A549 (cell line): ENCODE results near the gene MEOX1. TPM values are rescaled to one million over a fixed set of nuclear protein-coding genes. Genes with fewer than 3 reads are reported as not detected.

Experiments
- ATAC-seq, 2 experiments: fragments of 200-7000 bp in 1 of 2; fragments of >200 bp in 1 of 2; cut with Nextera tagmentation in 1 of 2; cut with Tn5 transposase in 1 of 2; 3 replicates each; pipeline versions ENCODE4 v1.8.0 to v1.9.1; 2018 to 2020; ENCODE audit warnings: mild to moderate bottlenecking in 1 of 2, moderate library complexity in 1 of 2
- CTCF ChIA-PET: fragments of 300-600 bp; sonication (Branson Sonifier 250); formaldehyde crosslinking; extraction: SDS; loops from one replicate; lab custom pipeline; 2021; ENCODE audit warnings: antibody characterized with exemption, inconsistent platforms; lab: Yijun Ruan, JAX
- POLR2A ChIA-PET: fragments of 350-600 bp; formaldehyde crosslinking; extraction: SDS; loops from one replicate; lab custom pipeline; 2021; ENCODE audit warnings: antibody characterized with exemption, inconsistent platforms; lab: Yijun Ruan, JAX
- DNase-seq, 2 experiments: peaks; one replicate each; pipeline versions ENCODE4 v3.0.0 to v3.0.0-alpha.2; 2011 to 2016; ENCODE audit warnings: low read depth in 1 of 2, low spot score in 1 of 2
- FAIRE-seq: peaks from 2 replicates; lab custom pipeline; 2011; peaks lifted over from hg19 to GRCh38; lab: Jason Lieb, UNC
- H3K27ac ChIP-seq, 2 experiments: fragments of >200 bp; sonication (Bioruptor Twin); formaldehyde crosslinking; 3 replicates each; pipeline ENCODE4 v1.5.1; 2016 to 2017
- H3K4me1 ChIP-seq: fragments of >200 bp; sonication (Bioruptor Twin); formaldehyde crosslinking; 3 replicates; pipeline ENCODE4 v1.6.1; 2016
- H3K4me2 ChIP-seq: fragments of >200 bp; sonication (Bioruptor Twin); formaldehyde crosslinking; 3 replicates; pipeline ENCODE4 v1.6.1; 2016
- H3K4me3 ChIP-seq: fragments of >200 bp; sonication (Bioruptor Twin); formaldehyde crosslinking; 3 replicates; pipeline ENCODE4 v1.5.1; 2016
- H3K9me3 ChIP-seq: fragments of >200 bp; sonication (Bioruptor Twin); formaldehyde crosslinking; 3 replicates; pipeline ENCODE4 v1.6.1; 2016
- CEBPB ChIP-seq, 2 experiments: fragments of >200 bp in 1 of 2; sonication (Bioruptor Twin) in 1 of 2; formaldehyde crosslinking in 1 of 2; IDR thresholded peaks; 2 replicates each; pipeline ENCODE4 v1.6.1; 2012 to 2016
- CTCF ChIP-seq: fragments of >200 bp; sonication (Bioruptor Twin); formaldehyde crosslinking; IDR thresholded peaks from 3 replicates; pipeline ENCODE4 v1.5.1; 2016
- EP300 ChIP-seq, 2 experiments: fragments of >200 bp; sonication (Bioruptor Twin); formaldehyde crosslinking; IDR thresholded peaks; 2 replicates in 1 of 2; 3 replicates in 1 of 2; pipeline ENCODE4 v1.6.1; 2016 to 2017
- FOSL2 ChIP-seq, 2 experiments: fragments of 450-650 bp in 1 of 2; fragments of >200 bp in 1 of 2; sonication (Bioruptor Twin) in 1 of 2; formaldehyde crosslinking; IDR thresholded peaks; 2 replicates each; pipeline versions ENCODE4 v1.5.0 to v1.6.1; 2016 to 2020; ENCODE audit warnings: mild to moderate bottlenecking in 1 of 2, moderate library complexity in 1 of 2
- GATA3 ChIP-seq: IDR thresholded peaks from 2 replicates; pipeline ENCODE4 v1.6.1; 2012; ENCODE audit warnings: borderline replicate concordance
- HDAC2 ChIP-seq: fragments of 200-600 bp; sonication (generic); IDR thresholded peaks from 2 replicates; pipeline ENCODE4 v1.6.1; 2016
- HOXA7 ChIP-seq: fragments of 250-450 bp; sonication (Bioruptor Pico); IDR thresholded peaks from 2 replicates; pipeline ENCODE4 v1.5.0; 2020; ENCODE audit warnings: mild to moderate bottlenecking, moderate library complexity
- JUN ChIP-seq, 2 experiments: fragments of >200 bp; sonication (Bioruptor Twin); formaldehyde crosslinking; IDR thresholded peaks; 2 replicates in 1 of 2; 3 replicates in 1 of 2; pipeline ENCODE4 v1.6.1; 2016 to 2017
- KDM5A ChIP-seq: fragments of 200-600 bp; sonication (generic); IDR thresholded peaks from 2 replicates; pipeline ENCODE4 v1.6.1; 2016; ENCODE audit warnings: antibody characterized with exemption, mild to moderate bottlenecking
- MYC ChIP-seq: IDR thresholded peaks from 2 replicates; pipeline ENCODE4 v1.6.1; 2012; ENCODE audit warnings: mild to moderate bottlenecking, inconsistent platforms, low read length, improper control_type of control experiment, borderline replicate concordance
- NFE2L2 ChIP-seq: fragments of 150-350 bp; conservative IDR thresholded peaks from 2 replicates; pipeline ENCODE4 v1.6.1; 2014; ENCODE audit warnings: low read length
- NR3C1 ChIP-seq: fragments of >200 bp; sonication (Bioruptor Twin); formaldehyde crosslinking; IDR thresholded peaks from 3 replicates; pipeline ENCODE4 v1.6.1; 2017
- PHF8 ChIP-seq: fragments of 200-600 bp; sonication (generic); IDR thresholded peaks from 2 replicates; pipeline ENCODE4 v1.6.1; 2016; ENCODE audit warnings: low read depth, mild to moderate bottlenecking, antibody characterized with exemption, moderate library complexity, borderline replicate concordance
- POLR2A ChIP-seq: IDR thresholded peaks from 2 replicates; pipeline ENCODE4 v1.6.1; 2012; ENCODE audit warnings: mild to moderate bottlenecking, low read length
- RFX5 ChIP-seq: fragments of 450-650 bp; IDR thresholded peaks from 2 replicates; pipeline ENCODE4 v1.7.1; 2014; ENCODE audit warnings: antibody characterized with exemption, mild to moderate bottlenecking, moderate library complexity
- SREBF2 ChIP-seq: fragments of 450-650 bp; IDR thresholded peaks from 2 replicates; pipeline ENCODE4 v1.6.1; 2014; ENCODE audit warnings: mild to moderate bottlenecking, moderate library complexity
- TFCP2L1 ChIP-seq: fragments of 250-450 bp; sonication (Bioruptor Pico); IDR thresholded peaks from 2 replicates; pipeline ENCODE4 v1.5.0; 2021; ENCODE audit warnings: mild to moderate bottlenecking
- USF2 ChIP-seq: fragments of 450-650 bp; IDR thresholded peaks from 2 replicates; pipeline ENCODE4 v1.6.1; 2014; ENCODE audit warnings: antibody characterized with exemption
- ZFP36 ChIP-seq: fragments of 450-650 bp; IDR thresholded peaks from 2 replicates; pipeline ENCODE4 v1.6.1; 2014; ENCODE audit warnings: borderline replicate concordance; ENCODE audit not compliant: partially characterized antibody
- ZSCAN20 ChIP-seq: fragments of 250-450 bp; sonication (Bioruptor Pico); IDR thresholded peaks from 2 replicates; pipeline ENCODE4 v1.8.0; 2022; ENCODE audit warnings: mild to moderate bottlenecking, moderate library complexity
- WGBS: methylation state at CpG from one replicate; pipeline ENCODE4 v1.1.6; 2017; ENCODE audit errors: missing lambda C conversion rate; 5-methylcytosine and 5-hydroxymethylcytosine counted together
- polyA plus RNA-seq, 4 experiments: library from polyadenylated mRNA; depleted of rRNA in 3 of 4; stranded (reverse); fragments of >200 nt; fragmentation: RNase III in 1 of 4; extraction: RNeasy Plus Mini Kit Qiagen cat#74134 plus additional on column Dnase treatment in 1 of 4; gene quantifications; 2 replicates in 3 of 4; 3 replicates in 1 of 4; pipeline ENCODE4 v1.2.3, GENCODE V29; 2011 to 2017
- TF ChIP-seq, protein P1 (sequence below): IDR thresholded peaks from 2 replicates; pipeline ENCODE4 v1.6.1; 2012
- TF ChIP-seq, protein P2 (sequence below): fragments of 150-350 bp; IDR thresholded peaks from 2 replicates; pipeline ENCODE4 v1.6.1; 2014; ENCODE audit warnings: low read depth, mild to moderate bottlenecking, low read length

MEOX1 gene
- polyA plus RNA-seq, 2 of the 4 experiments (the other 2 are of a cell fraction), result not detected

DNA sequence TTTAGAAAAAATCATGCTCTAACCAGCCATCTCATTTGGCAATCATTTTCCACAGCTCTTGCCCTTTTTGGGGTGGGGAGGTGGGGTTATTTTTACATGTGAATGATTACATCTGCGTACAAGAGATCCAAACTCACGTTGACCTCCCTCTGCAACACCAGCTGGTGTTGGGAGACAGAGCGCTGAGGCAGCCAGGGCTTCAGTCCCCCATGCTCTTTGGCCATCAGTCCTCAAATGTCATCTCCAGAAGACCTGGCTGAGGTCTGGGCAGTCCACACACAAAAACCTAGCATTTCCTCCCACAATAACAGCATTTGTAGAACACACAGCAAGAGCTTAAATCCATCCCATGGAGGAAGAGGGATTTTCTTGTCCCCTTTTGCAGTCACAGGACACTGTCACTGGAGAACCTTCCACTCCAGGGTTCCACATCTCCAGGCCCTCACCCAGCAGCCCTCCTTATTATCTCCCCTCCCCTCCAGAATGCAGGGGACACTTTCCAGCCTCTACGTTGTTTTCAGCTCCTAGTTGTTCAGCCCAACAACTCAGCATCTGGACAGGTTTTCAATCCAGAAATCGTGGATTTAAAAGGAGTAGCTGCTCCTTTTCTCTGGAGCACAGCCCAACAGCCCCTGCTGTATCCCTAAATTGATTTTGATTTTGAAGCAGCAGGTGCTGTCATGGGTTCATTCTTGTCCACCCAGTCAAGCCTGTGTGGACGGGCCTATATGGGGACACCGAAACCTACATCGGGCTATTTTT lies 21.1 kb downstream of the MEOX1 start:
- TF ChIP-seq CTCF (no peak), KDM5A (no peak), MYC (no peak), CEBPB (IDR thresholded peaks at IDR 0.05) (no peak)
- TF ChIP-seq, protein P1, sequence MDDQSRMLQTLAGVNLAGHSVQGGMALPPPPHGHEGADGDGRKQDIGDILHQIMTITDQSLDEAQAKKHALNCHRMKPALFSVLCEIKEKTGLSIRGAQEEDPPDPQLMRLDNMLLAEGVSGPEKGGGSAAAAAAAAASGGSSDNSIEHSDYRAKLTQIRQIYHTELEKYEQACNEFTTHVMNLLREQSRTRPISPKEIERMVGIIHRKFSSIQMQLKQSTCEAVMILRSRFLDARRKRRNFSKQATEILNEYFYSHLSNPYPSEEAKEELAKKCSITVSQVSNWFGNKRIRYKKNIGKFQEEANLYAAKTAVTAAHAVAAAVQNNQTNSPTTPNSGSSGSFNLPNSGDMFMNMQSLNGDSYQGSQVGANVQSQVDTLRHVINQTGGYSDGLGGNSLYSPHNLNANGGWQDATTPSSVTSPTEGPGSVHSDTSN, result no peak
- no peak for FAIRE-seq

GRCh38 chr17:43637563-43638323 lies 24.0 kb downstream of the MEOX1 start:
- 70% methylated on average over 13 of the region's 13 CpGs for WGBS
- Histone ChIP-seq H3K4me1 (no peaks in the 10 kb centered on the region), H3K27ac (no peak overlapping the region), H3K4me3 (no peak overlapping the region), H3K9me3 (no peaks in the 10 kb centered on the region), H3K4me2 (no peak overlapping the region)
- no peak for DNase-seq
- no peak for FAIRE-seq
- TF ChIP-seq PHF8 (no peak), SREBF2 (no peak), POLR2A (no peak), EP300 (IDR thresholded peaks at IDR 0.05) (no peak), USF2 (no peak), TFCP2L1 (CRISPR knock-in tag) (no peak), HOXA7 (CRISPR knock-in tag) (no peak), FOSL2 (IDR thresholded peaks at IDR 0.05) (no peak), FOSL2 (CRISPR knock-in tag; IDR thresholded peaks at IDR 0.05) (no peak), GATA3 (no peak), CTCF (no peak), RFX5 (no peak), NR3C1 (no peak), NFE2L2 (no peak), ZSCAN20 (CRISPR knock-in tag) (no peak), HDAC2 (no peak), JUN (IDR thresholded peaks at IDR 0.05) (no peak), ZFP36 (no peak)
- TF ChIP-seq, protein P2, sequence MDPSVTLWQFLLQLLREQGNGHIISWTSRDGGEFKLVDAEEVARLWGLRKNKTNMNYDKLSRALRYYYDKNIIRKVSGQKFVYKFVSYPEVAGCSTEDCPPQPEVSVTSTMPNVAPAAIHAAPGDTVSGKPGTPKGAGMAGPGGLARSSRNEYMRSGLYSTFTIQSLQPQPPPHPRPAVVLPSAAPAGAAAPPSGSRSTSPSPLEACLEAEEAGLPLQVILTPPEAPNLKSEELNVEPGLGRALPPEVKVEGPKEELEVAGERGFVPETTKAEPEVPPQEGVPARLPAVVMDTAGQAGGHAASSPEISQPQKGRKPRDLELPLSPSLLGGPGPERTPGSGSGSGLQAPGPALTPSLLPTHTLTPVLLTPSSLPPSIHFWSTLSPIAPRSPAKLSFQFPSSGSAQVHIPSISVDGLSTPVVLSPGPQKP, result no peak
- TF ChIP-seq, protein P1, result no peak
- CTCF ChIA-PET, result interaction anchor here (1.0 to 25.1 kb wide), 7 partner anchors 10 to 128 kb away, joined by 3 to 207 read pairs (median 5); no protein-coding TSS in a partner anchor
- no peak for ATAC-seq
- POLR2A ChIA-PET, result no interaction called here

More for the DNA sequence above, 21.1 kb downstream of the MEOX1 start:
- Histone ChIP-seq H3K4me2 (no peak overlapping the region), H3K4me1 (no peaks in the 10 kb centered on the region), H3K27ac (no peak overlapping the region), H3K9me3 (no peaks in the 10 kb centered on the region), H3K4me3 (no peak overlapping the region)
- WGBS, result 72% methylated on average over 8 of the region's 8 CpGs
- ChIA-PET POLR2A (no interaction called here), CTCF (interaction anchor here (0.6 to 25.1 kb wide), 7 partner anchors 8 to 121 kb away, joined by 3 to 207 read pairs (median 4); no protein-coding TSS in a partner anchor)
- no peak for DNase-seq
- ATAC-seq, result no peak
